Calu3 (cell line): ENCODE results near the gene CUL9. TPM values are rescaled to one million over a fixed set of nuclear protein-coding genes. Genes with fewer than 3 reads are reported as not detected.

Experiments used
- BruUV-seq: library from RNA; stranded (reverse); fragments of 400-500 nt; replicated peaks from 2 replicates; lab custom pipeline; 2021; lab: Mats Ljungman, UMichigan
- CTCF ChIA-PET: fragments of 300-600 bp; sonication (Branson Sonifier 250); formaldehyde crosslinking; loops from one replicate; lab custom pipeline; 2022; ENCODE audit warnings: antibody characterized with exemption; lab: Charles Lee
- DNase-seq: peaks from one replicate; pipeline ENCODE4 v3.0.0; 2022
- H3K27ac Mint-ChIP-seq: one replicate; pipeline ENCODE4 v1.8.0; 2022; ENCODE audit warnings: mixed read lengths; ENCODE audit not compliant: unreplicated experiment
- H3K27me3 Mint-ChIP-seq: one replicate; pipeline ENCODE4 v1.8.0; 2022; ENCODE audit warnings: mixed read lengths; ENCODE audit not compliant: unreplicated experiment
- H3K36me3 Mint-ChIP-seq: one replicate; pipeline ENCODE4 v1.8.0; 2022; ENCODE audit warnings: mild to moderate bottlenecking, moderate library complexity, mixed read lengths; ENCODE audit not compliant: insufficient read depth, unreplicated experiment
- H3K4me1 Mint-ChIP-seq: one replicate; pipeline ENCODE4 v1.8.0; 2022; ENCODE audit warnings: mild to moderate bottlenecking, low read depth, mixed read lengths; ENCODE audit not compliant: unreplicated experiment
- H3K4me3 Mint-ChIP-seq: one replicate; pipeline ENCODE4 v1.8.0; 2022; ENCODE audit warnings: mild to moderate bottlenecking, low read depth, moderate library complexity, mixed read lengths; ENCODE audit not compliant: unreplicated experiment
- H3K9me3 Mint-ChIP-seq: one replicate; pipeline ENCODE4 v1.8.0; 2022; ENCODE audit warnings: low read depth, mixed read lengths; ENCODE audit not compliant: unreplicated experiment
- intact Hi-C: fragments of 100-400 bp; cut with micrococcal nuclease; formaldehyde crosslinking; loops from one replicate; pipeline ENCODE4 v1.10.0; 2022; ENCODE audit not compliant: unreplicated experiment
- total RNA-seq: library from RNA; stranded (reverse); gene quantifications from 2 replicates; pipeline ENCODE4 v1.2.3, GENCODE V29; 2022
- TF ChIP-seq, protein P1 (sequence below): fragments of 200-600 bp; IDR thresholded peaks from one replicate; pipeline ENCODE4 v1.8.0; 2022; ENCODE audit warnings: antibody characterized with exemption; ENCODE audit not compliant: unreplicated experiment

CUL9 gene
- total RNA-seq, 1 experiment from 2014 or later: 73.1 TPM

GRCh38 chr6:43265564-43265963 lies 83.6 kb downstream of the CUL9 start:
- Mint-ChIP-seq H3K9me3 (no peaks in the 10 kb centered on the region), H3K4me3 (no peak overlapping the region), H3K27ac (no peak overlapping the region), H3K4me1 (peaks cover 20% of the 10 kb centered on the region), H3K27me3 (peaks cover 35% of the 10 kb centered on the region), H3K36me3 (peaks cover 6% of the 10 kb centered on the region)
- TF ChIP-seq, protein P1, sequence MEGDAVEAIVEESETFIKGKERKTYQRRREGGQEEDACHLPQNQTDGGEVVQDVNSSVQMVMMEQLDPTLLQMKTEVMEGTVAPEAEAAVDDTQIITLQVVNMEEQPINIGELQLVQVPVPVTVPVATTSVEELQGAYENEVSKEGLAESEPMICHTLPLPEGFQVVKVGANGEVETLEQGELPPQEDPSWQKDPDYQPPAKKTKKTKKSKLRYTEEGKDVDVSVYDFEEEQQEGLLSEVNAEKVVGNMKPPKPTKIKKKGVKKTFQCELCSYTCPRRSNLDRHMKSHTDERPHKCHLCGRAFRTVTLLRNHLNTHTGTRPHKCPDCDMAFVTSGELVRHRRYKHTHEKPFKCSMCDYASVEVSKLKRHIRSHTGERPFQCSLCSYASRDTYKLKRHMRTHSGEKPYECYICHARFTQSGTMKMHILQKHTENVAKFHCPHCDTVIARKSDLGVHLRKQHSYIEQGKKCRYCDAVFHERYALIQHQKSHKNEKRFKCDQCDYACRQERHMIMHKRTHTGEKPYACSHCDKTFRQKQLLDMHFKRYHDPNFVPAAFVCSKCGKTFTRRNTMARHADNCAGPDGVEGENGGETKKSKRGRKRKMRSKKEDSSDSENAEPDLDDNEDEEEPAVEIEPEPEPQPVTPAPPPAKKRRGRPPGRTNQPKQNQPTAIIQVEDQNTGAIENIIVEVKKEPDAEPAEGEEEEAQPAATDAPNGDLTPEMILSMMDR: no peak
- no peak for DNase-seq
- intact Hi-C loops: no loop called here
- BruUV-seq: no TSS peak
- CTCF ChIA-PET: interaction anchor here (0.5 to 1.9 kb wide), 3 partner anchors 69 to 231 kb away, joined by 3 to 7 read pairs (median 3); no protein-coding TSS in a partner anchor

- no TSS peak for BruUV-seq
- no peak for DNase-seq
- Mint-ChIP-seq H3K4me3 (no peak overlapping the region), H3K9me3 (no peaks in the 10 kb centered on the region), H3K27me3 (peaks cover 56% of the 10 kb centered on the region), H3K4me1 (peaks cover 20% of the 10 kb centered on the region), H3K36me3 (peaks cover 6% of the 10 kb centered on the region), H3K27ac (no peak overlapping the region)
- CTCF ChIA-PET: interaction anchor here (0.9 to 1.6 kb wide), 6 partner anchors 9 to 130 kb away, joined by 3 to 6 read pairs (median 4); no protein-coding TSS in a partner anchor
- intact Hi-C loops: no loop called here
- TF ChIP-seq, protein P1: no peak
These were observed 85.8 kb downstream of the CUL9 start for GRCh38 chr6:43267619-43268354.

- DNase-seq: no peak
- Mint-ChIP-seq H3K36me3 (peaks cover 5% of the 10 kb centered on the region), H3K9me3 (no peaks in the 10 kb centered on the region), H3K4me1 (peaks cover 20% of the 10 kb centered on the region), H3K27ac (no peak overlapping the region), H3K27me3 (peaks cover 57% of the 10 kb centered on the region), H3K4me3 (no peak overlapping the region)
- BruUV-seq: no TSS peak
- CTCF ChIA-PET: interaction anchor here (0.9 to 1.6 kb wide), 6 partner anchors 9 to 129 kb away, joined by 3 to 6 read pairs (median 4); no protein-coding TSS in a partner anchor
- intact Hi-C loops: no loop called here
- TF ChIP-seq, protein P1: no peak
These were observed 86.3 kb downstream of the CUL9 start for GRCh38 chr6:43268355-43268700.

DNA sequence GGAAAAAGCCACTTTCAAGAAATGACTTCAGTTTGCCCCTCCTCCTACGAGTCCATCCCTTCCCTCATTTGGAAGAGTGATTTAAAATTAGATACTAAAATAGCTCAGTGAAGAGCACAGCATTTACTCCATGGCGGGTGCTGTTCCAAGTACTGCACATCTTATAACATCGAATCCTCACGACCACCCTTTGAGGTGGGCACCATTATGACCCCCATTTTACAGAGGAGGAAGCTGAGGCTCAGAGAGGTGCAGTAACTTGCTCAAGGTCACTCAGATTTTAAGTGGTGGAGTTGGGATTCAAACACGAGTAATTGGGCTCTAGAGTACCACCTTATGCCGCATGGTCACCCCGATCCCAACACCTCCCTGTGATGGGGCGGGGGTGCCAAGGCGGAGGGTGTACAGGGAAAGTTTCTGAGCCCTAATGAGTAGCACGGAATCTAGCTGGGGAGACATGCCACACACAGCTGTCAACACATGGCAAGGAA lies 86.8 kb downstream of the CUL9 start:
- no peak for DNase-seq
- Mint-ChIP-seq H3K27ac (no peak overlapping the region), H3K4me1 (peaks cover 20% of the 10 kb centered on the region), H3K4me3 (peak overlapping the region; percentile 65), H3K27me3 (peaks cover 62% of the 10 kb centered on the region), H3K36me3 (no peaks in the 10 kb centered on the region), H3K9me3 (no peaks in the 10 kb centered on the region)
- CTCF ChIA-PET: interaction anchor here (1.2 to 1.6 kb wide), 6 partner anchors 8 to 129 kb away, joined by 3 to 6 read pairs (median 4); no protein-coding TSS in a partner anchor
- TF ChIP-seq, protein P1: no peak
- no TSS peak for BruUV-seq
- intact Hi-C loops: no loop called here
